RCC 7860 (cell line): ENCODE data around the gene HAPLN2.
"Not testable (repeated sequence)": the region's sequence is repeated elsewhere in the genome, so short reads cannot be mapped to it uniquely, and the experiment has no call there.

Experiments used
- DNase-seq: peaks from one replicate; pipeline ENCODE4 v3.0.0-alpha.2; 2015; ENCODE audit warnings: low spot score
- FAIRE-seq: peaks from 2 replicates; lab custom pipeline; 2012; peaks lifted over from hg19 to GRCh38; lab: Jason Lieb, UNC

Gene HAPLN2

DNA sequence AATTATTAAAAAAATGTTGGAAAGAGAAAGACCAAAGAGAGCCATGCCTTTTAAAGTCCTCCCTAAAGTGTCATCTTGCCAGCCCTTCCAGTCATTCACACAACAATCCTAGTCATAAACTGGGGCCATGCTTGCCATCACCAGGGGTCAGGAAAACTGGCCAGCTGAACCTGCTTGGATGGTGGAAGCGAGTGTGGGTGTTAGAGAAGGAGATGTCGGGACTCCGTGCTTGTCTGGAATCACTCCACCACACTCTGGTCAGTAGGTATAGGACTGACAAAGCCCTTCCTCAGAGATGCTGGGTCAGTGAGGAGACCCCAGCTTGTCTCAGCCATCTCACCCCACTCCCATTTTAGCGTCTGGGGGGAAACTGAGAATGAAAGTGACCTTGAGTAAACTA lies 3.3 kb upstream of the HAPLN2 start:
- FAIRE-seq (no peak), DNase-seq (no peak)

GRCh38 chr1:156616463-156616862 lies 2.8 kb upstream of the HAPLN2 start:
- DNase-seq: peak; percentile 36
- FAIRE-seq: no peak

DNA sequence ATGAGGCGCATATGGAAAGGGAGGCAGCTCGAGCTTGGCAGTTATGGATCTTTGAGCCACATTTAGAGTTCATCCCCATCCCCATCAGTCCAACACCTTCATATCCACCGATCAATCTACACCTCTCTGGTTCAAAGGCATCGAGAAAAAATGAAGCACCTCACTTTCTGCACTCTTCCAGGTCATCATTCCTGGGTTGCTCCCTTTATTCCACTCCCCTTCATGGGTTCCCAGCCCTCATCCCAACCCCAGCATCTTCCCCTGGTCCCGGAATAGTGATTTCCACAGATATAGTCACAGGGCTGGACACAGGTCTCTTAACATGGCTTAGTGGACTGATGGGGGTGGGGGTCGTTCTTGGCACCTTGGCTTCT lies 354 bp downstream of the HAPLN2 start:
- DNase-seq: no peak
- no peak for FAIRE-seq

- FAIRE-seq: no peak
- no peak for DNase-seq
Measured at GRCh38 chr1:156622581-156623297, 3.5 kb downstream of the HAPLN2 start.

DNA sequence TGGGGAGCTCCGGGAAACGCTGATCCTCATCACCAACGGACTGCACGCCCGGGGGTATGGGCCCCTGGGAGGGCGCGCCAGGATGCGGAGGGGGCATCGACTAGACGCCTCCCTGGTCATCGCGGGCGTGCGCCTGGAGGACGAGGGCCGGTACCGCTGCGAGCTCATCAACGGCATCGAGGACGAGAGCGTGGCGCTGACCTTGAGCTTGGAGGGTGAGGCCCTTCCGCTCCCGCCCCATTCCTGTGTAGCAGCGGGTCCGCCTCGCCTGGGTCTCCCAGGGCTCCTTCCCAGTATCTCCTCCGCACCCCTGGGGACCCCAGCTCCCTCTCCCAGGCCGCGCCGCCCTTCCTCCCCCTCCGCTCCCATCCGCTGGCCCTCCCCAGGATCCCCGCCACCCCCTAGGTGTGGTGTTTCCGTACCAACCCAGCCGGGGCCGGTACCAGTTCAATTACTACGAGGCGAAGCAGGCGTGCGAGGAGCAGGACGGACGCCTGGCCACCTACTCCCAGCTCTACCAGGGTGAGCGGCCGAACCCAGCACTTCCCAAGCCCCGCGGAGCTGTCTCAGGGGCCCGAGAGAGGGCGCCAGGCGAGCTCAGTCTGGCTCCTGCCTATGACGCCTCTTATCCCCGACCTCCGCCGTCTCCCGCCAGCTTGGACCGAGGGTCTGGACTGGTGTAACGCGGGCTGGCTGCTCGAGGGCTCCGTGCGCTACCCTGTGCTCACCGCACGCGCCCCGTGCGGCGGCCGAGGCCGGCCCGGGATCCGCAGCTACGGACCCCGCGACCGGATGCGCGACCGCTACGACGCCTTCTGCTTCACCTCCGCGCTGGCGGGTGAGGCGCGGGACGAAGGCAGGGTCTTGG lies 5.0 kb downstream of the HAPLN2 start:
- DNase-seq (no peak), FAIRE-seq (no peak)

DNA sequence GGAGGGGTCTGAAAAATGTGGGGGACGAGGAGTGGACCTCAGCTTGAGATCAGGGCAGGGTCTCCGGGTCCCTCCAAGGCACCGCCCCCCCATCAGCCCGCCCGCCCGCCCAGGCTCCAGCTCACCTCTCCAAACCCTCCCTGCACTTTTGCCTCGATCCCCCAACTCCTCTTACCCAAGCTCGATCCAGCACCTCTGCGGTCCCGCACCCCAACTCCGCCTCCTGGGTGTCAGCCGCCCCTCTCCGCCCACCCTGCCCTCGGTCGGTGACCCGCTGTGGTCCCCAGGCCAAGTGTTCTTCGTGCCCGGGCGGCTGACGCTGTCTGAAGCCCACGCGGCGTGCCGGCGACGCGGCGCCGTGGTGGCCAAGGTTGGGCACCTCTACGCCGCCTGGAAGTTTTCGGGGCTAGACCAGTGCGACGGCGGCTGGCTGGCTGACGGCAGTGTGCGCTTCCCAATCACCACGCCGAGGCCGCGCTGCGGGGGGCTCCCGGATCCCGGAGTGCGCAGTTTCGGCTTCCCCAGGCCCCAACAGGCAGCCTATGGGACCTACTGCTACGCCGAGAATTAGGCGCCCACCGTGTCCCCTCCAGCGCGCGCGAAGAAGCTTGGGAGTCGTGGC lies 5.7 kb downstream of the HAPLN2 start:
- FAIRE-seq: no peak
- no peak for DNase-seq

- FAIRE-seq (no peak), DNase-seq (no peak)
Measured at GRCh38 chr1:156625436-156626078, 6.3 kb downstream of the HAPLN2 start.

DNA sequence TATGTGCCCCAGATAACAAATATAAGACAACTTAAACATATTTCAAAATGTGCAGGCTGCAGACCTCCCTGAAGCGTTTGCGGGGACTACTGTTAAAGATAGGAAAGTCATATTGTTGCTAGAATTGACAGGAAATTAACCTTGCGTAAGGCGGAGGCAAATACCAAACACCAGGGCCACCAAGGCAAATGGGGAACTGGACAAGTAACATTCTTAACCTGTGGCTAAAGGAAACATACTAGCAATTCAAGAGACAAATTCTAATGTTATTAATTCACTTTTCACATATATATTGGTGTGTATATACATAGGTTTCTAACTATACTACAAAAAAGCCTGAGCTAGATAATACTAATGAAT lies 6.8 kb downstream of the HAPLN2 start:
- no peak for DNase-seq

DNA sequence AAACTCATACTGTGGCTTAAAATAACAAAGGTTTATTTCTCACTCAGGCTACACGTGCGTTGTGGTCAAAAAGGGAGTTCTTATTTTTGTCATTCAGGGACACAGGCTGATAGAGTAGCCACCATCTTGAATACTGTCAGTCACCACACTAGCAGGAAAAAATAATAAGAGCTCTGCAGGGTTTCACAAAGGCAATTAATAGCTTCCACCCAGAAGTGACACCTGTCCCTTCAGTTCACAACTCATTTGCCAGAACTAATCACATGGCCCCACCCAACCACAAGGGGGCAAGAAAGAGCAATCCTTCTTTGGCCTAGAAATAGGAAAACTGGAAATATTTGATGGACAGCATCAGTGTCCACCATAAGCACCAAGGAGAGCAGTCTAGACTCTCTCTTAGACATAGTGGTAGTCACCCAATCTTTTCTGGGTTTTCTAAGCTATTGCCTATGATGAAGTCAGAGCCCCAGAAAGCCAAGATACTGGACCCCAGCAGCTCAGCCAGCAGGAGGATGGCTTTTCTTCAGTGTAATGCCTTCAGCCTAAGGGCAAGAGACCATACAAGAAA lies 8.2 kb downstream of the HAPLN2 start:
- DNase-seq: peak; percentile 29

More for the DNA sequence above, 6.8 kb downstream of the HAPLN2 start:
- no peak for FAIRE-seq

GRCh38 chr1:156629823-156630449 lies 10.7 kb downstream of the HAPLN2 start:
- no peak for DNase-seq
- no peak for FAIRE-seq

More for the DNA sequence above, 8.2 kb downstream of the HAPLN2 start:
- FAIRE-seq: no peak

DNA sequence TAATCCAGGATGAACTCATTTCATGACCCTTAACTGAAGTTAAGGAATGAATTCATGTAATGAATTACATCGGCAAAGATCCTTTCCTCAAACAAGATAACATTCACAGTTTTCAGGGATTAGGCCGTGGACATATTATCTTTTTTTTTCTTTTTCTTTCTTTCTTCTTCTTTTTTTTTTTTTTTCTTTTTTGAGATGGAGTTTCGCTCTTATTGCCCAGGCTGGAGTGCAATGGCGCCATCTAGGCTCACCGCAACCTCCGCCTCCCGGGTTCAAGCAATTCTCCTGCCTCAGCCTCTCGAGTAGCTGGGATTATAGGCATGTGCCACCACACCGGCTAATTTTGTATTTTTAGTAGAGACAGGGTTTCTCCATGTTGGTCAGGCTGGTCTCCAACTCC lies 11.9 kb downstream of the HAPLN2 start:
- DNase-seq, FAIRE-seq: not testable (repeated sequence)

- FAIRE-seq (no peak), DNase-seq (no peak)
Measured at GRCh38 chr1:156632355-156632754, 13.1 kb downstream of the HAPLN2 start.

- DNase-seq: no peak
- no peak for FAIRE-seq
Measured at GRCh38 chr1:156638189-156638985, 19.2 kb downstream of the HAPLN2 start.

- DNase-seq: peak; percentile 8
- FAIRE-seq: no peak
Measured at GRCh38 chr1:156639601-156640101, 20.4 kb downstream of the HAPLN2 start.

DNA sequence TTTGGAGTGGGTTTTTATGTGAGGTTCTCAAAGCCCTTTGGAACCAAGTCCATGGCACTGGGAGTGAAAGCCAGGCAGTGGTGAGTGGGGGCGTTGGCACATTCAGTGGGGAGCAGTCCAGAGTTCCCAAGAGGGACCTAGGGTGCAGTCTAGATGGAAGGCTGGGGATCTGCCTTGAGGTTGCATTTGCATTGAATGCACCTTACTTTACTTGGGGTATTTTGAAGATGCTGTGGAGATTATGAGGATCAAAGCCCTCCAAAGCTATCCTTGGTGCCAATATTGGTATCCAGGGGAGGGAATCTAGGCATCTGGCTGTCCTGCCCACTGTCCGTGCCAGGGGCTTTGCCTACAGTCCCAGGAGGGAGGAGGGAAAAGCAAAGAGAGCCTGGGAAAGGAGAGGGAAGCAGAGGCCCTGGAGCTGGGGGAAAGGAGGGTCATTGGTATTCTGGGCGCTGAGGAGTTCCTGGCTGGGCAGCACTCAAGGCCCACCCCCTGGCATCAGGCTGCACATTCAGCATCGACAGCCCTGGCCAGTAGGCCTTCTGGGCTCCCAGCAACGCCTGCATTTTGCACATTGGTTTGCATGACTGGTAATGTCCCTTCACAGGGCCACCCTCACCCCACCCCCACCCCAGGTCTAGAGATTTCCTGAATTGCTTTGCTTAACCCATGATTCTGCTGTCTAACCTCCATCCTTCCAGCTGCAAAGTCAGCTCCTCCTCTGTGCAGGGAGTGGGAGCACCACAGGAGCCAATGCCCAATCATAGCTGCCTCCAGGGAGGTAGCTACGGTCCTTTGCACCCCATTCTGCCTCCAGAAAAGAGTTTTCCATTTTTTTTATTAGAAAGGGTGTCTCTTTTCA lies 21.9 kb downstream of the HAPLN2 start:
- DNase-seq: no peak
- FAIRE-seq: no peak

DNA sequence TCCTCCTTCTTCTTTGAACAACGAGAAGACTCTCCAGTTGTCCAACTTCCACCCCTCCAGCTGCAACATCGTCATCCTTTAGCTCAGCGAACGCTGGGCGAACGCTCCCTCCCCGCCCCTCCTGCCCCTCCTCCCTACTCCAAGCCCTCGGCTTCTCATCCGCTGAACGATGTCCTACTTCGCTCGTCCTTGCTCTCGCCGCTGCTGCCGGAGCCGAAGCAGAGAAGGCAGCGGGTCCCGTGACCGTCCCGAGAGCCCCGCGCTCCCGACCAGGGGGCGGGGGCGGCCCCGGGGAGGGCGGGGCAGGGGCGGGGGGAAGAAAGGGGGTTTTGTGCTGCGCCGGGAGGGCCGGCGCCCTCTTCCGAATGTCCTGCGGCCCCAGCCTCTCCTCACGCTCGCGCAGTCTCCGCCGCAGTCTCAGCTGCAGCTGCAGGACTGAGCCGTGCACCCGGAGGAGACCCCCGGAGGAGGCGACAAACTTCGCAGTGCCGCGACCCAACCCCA lies 22.6 kb downstream of the HAPLN2 start, which contains the start of gene BCAN:
TSS of gene BCAN (plus strand) at position 357 of the 504 bp plus-strand sequence. CDS start 3,938 bp downstream, outside the sequence.
- no peak for DNase-seq

DNA sequence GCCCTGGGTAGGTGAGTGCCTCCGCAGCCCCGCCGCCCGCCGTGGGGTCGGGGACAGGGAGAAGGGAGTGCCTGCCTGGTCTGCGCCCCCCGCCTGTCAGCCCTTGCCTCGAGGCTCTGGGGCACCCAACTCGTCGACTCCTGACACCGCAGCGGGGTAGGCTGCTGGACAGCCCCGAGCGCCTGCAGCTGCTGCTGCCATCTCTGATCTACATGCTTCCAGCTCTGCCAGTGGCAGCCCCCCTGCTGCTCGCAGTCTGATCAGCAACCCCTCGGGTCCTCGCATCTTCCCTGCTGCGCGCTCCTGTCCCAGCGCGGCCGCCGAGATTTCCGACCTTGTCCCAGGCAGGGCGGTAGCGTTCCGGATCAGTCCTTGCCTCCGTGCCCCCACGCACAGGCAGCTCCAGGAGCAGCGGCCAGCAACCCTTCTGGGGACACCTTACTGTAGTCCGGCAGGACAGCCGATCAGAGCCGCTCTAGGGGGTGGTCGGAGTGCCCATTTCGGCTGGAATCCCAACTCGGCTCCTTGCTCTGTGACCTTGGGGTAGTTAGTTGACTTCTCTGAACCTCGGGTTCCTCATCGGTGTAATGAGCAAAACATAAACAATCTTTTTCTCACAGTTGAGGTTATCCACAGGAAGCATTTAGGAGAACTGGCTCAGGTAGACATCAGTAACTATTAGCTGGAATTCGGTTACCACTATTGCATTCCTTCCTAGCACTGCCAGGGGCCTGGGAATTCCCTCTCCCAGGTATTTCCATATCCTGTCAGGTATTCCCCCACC lies 23.2 kb downstream of the HAPLN2 start:
- DNase-seq: no peak
- no peak for FAIRE-seq

More for the DNA sequence above, 22.6 kb downstream of the HAPLN2 start, which contains the start of gene BCAN:
- FAIRE-seq: no peak
